K562 (cell line): Measurements from ENCODE around the gene ZNF426. TPM values are rescaled to one million over a fixed set of nuclear protein-coding genes. Genes with fewer than 3 reads are reported as not detected.
A peak's percentile ranks its signal among the peaks of the same experiment; 100 is the strongest.
"Not testable (repeated sequence)": the region's sequence is repeated elsewhere in the genome, so short reads cannot be mapped to it uniquely, and the experiment has no call there.

Source experiments
- ATAC-seq: fragments of 200-7000 bp; cut with Tn5 transposase; 3 replicates; pipeline ENCODE4 v1.9.1; 2020; ENCODE audit warnings: moderate library complexity
- BruUV-seq: library from RNA; stranded (reverse); fragments of 400-500 nt; replicated peaks from 2 replicates; lab custom pipeline; 2021; lab: Mats Ljungman, UMichigan
- CTCF ChIA-PET: fragments of 300-600 bp; formaldehyde crosslinking; extraction: SDS; loops from one replicate; lab custom pipeline; 2021; ENCODE audit warnings: low intra/inter-chr PET ratio; lab: Yijun Ruan, JAX
- POLR2A ChIA-PET: fragments of 300-600, 350-650 bp; sonication (Branson Sonifier 250); formaldehyde crosslinking; extraction: SDS; loops from one replicate; lab custom pipeline; 2021; ENCODE audit warnings: antibody characterized with exemption, inconsistent platforms; lab: Yijun Ruan, JAX
- DNase-seq, 4 experiments: peaks; one replicate each; pipeline versions ENCODE4 v3.0.0 to v3.0.0-alpha.2; 2011 to 2018; ENCODE audit warnings: low spot score in 3 of 4, mixed read lengths in 3 of 4; ENCODE audit errors: extremely low read depth in 1 of 4
- FAIRE-seq: peaks from 2 replicates; lab custom pipeline; 2011; peaks lifted over from hg19 to GRCh38; lab: Jason Lieb, UNC
- H2AFZ ChIP-seq: 2 replicates; pipeline ENCODE4 v1.6.0; 2011; ENCODE audit warnings: low read depth, low read length, control low read depth, inconsistent platforms
- H3K27ac ChIP-seq: fragments of 200-600 bp; 3 replicates; pipeline ENCODE4 v1.8.0; 2011; ENCODE audit warnings: low read depth, mild to moderate bottlenecking, control low read depth, inconsistent platforms, low read length, moderate library complexity, mixed read lengths; ENCODE audit errors: extremely low read depth
- H3K27me3 ChIP-seq, 2 experiments: fragments of 300-600 bp in 1 of 2; 2 replicates in 1 of 2; 3 replicates in 1 of 2; pipeline versions ENCODE4 v1.6.0 to v1.8.0; 2011; ENCODE audit warnings: inconsistent platforms in 2 of 2, low read length in 2 of 2, mild to moderate bottlenecking in 1 of 2, mixed read lengths in 1 of 2, moderate library complexity in 1 of 2; ENCODE audit not compliant: control insufficient read depth in 2 of 2, insufficient read depth in 2 of 2
- H3K36me3 ChIP-seq: fragments of 300-600 bp; 3 replicates; pipeline ENCODE4 v1.8.0; 2011; ENCODE audit warnings: mild to moderate bottlenecking, low read length, inconsistent platforms; ENCODE audit not compliant: control insufficient read depth, insufficient read depth
- H3K4me1 ChIP-seq, 2 experiments: fragments of 200-600 bp in 1 of 2; replicated peaks in 1 of 2; 2 replicates in 1 of 2; 3 replicates in 1 of 2; pipeline versions ENCODE4 v1.5.1 to v1.8.0; 2011; ENCODE audit warnings: inconsistent platforms in 2 of 2, low read length in 2 of 2, mild to moderate bottlenecking in 1 of 2, mixed read lengths in 1 of 2, moderate library complexity in 1 of 2; ENCODE audit not compliant: control insufficient read depth in 2 of 2, insufficient read depth in 2 of 2
- H3K4me2 ChIP-seq: 2 replicates; pipeline ENCODE4 v1.6.1; 2011; ENCODE audit warnings: low read length, control low read depth, inconsistent platforms, mixed read lengths; ENCODE audit not compliant: insufficient read depth
- H3K4me3 ChIP-seq: fragments of 200-600 bp; sonication (generic), shearing (Covaris generic); 2 replicates; pipeline ENCODE4 v1.5.1; 2016; ENCODE audit warnings: control low read depth, inconsistent platforms
- H3K79me2 ChIP-seq: fragments of 200-600 bp; 3 replicates; pipeline ENCODE4 v1.8.0; 2011; ENCODE audit warnings: low read length, inconsistent platforms; ENCODE audit not compliant: control insufficient read depth, insufficient read depth
- H3K9ac ChIP-seq, 2 experiments: 2 replicates each; pipeline versions ENCODE4 v1.6.0 to v1.6.1; 2011; ENCODE audit warnings: low read depth in 2 of 2, low read length in 2 of 2, control low read depth in 1 of 2, inconsistent platforms in 1 of 2, mild to moderate bottlenecking in 1 of 2, mixed read lengths in 1 of 2; ENCODE audit not compliant: insufficient read depth in 1 of 2
- H3K9me1 ChIP-seq: one replicate; pipeline ENCODE4 v1.6.0; 2011; ENCODE audit warnings: inconsistent platforms, mild to moderate bottlenecking, low read length, moderate library complexity; ENCODE audit not compliant: control insufficient read depth, insufficient read depth
- H3K9me3 ChIP-seq: replicated peaks from 2 replicates; pipeline ENCODE4 v1.5.1; 2011; ENCODE audit warnings: low read depth, low read length, inconsistent platforms; ENCODE audit not compliant: control insufficient read depth, insufficient read depth
- H4K20me1 ChIP-seq: replicated peaks from 2 replicates; pipeline ENCODE4 v1.6.1; 2011; ENCODE audit warnings: low read length, inconsistent platforms, mixed read lengths; ENCODE audit not compliant: control insufficient read depth, insufficient read depth
- CBX1 ChIP-seq: sonication (generic); IDR thresholded peaks from 2 replicates; pipeline ENCODE4 v1.6.1; 2016; ENCODE audit warnings: antibody characterized with exemption, low read depth, mild to moderate bottlenecking
- CBX3 ChIP-seq, 2 experiments: IDR thresholded peaks; 1 replicate in 1 of 2; 2 replicates in 1 of 2; pipeline ENCODE4 v1.6.1; 2012; ENCODE audit warnings: inconsistent platforms in 2 of 2, low read length in 2 of 2, borderline replicate concordance in 1 of 2, control low read depth in 1 of 2
- CBX5 ChIP-seq: IDR thresholded peaks from 2 replicates; pipeline ENCODE4 v1.6.1; 2014; ENCODE audit warnings: low read depth, borderline replicate concordance
- CREM ChIP-seq: IDR thresholded peaks from 2 replicates; pipeline ENCODE4 v1.6.1; 2014; ENCODE audit warnings: antibody characterized with exemption, low read depth
- TRIM24 ChIP-seq, 2 experiments: fragments of 450-650 bp; IDR thresholded peaks; 2 replicates each; pipeline ENCODE4 v1.6.1; 2016
- TRIM28 ChIP-seq: fragments of 450-650 bp; IDR thresholded peaks from 2 replicates; pipeline ENCODE4 v1.6.1; 2017
- YY1 ChIP-seq, 3 experiments: IDR thresholded peaks; 2 replicates each; pipeline ENCODE4 v1.6.1; 2011; ENCODE audit warnings: low read length in 2 of 3, mild to moderate bottlenecking in 2 of 3, moderate library complexity in 2 of 3, borderline replicate concordance in 1 of 3, control low read depth in 1 of 3, low read depth in 1 of 3; ENCODE audit not compliant: insufficient read depth in 3 of 3, insufficient replicate concordance in 2 of 3, control insufficient read depth in 1 of 3, insufficient read length in 1 of 3; ENCODE audit errors: extremely low read depth in 1 of 3
- ZNF584 ChIP-seq: fragments of 200-800 bp; sonication (Bioruptor generic); IDR thresholded peaks from 2 replicates; pipeline ENCODE4 v1.6.1; 2016; ENCODE audit warnings: low read depth, mild to moderate bottlenecking, missing genetic modification characterization, missing compliant biosample characterization
- WGBS: fragments of 100-300 bp; shearing (Covaris generic); methylation state at CpG from one replicate; pipeline ENCODE4 v1.1.6; 2016; ENCODE audit warnings: low coverage, mixed read lengths; ENCODE audit not compliant: insufficient coverage; ENCODE audit errors: missing lambda C conversion rate; 5-methylcytosine and 5-hydroxymethylcytosine counted together
- in situ Hi-C: fragments of 300-500 bp; cut with MboI; formaldehyde crosslinking; loops from 4 replicates; pipeline ENCODE4 v1.15.0; 2018; ENCODE audit warnings: inconsistent platforms, mixed read lengths
- intact Hi-C: fragments of 100-400 bp; cut with micrococcal nuclease; formaldehyde crosslinking; loops from 2 replicates; pipeline ENCODE4 v1.14.2; 2022
- polyA plus RNA-seq, 8 experiments: library from polyadenylated mRNA; depleted of rRNA in 4 of 8; stranded (reverse) in 5 of 8; unstranded in 3 of 8; fragments of >200 nt; fragmentation: Nextera tagmentation in 2 of 8; fragmentation: Illumina TruSeq in 1 of 8; extraction: Ambion mirVana in 2 of 8; extraction: Trizol in 1 of 8; gene quantifications; 2 replicates each; pipeline versions ENCODE4 v1.2.1 to v1.2.3, GENCODE V29; 2011 to 2014; ENCODE audit warnings: inconsistent platforms in 1 of 8, missing spikeins in 1 of 8
- total RNA-seq, 7 experiments: library from RNA; depleted of rRNA in 6 of 7; stranded (reverse); fragments of >200 nt in 6 of 7; fragmentation: Illumina TruSeq in 2 of 7; extraction: Trizol in 2 of 7; gene quantifications; 2 replicates each; pipeline versions ENCODE4 v1.2.1 to v1.2.3, GENCODE V29; 2011 to 2021; ENCODE audit warnings: low replicate concordance in 1 of 7
- TF ChIP-seq, protein P1 (sequence below): fragments of 450-650 bp; IDR thresholded peaks from 2 replicates; pipeline ENCODE4 v1.6.1; 2018; ENCODE audit warnings: mild to moderate bottlenecking, low read depth; ENCODE audit not compliant: partially characterized antibody

The ZNF426 gene
- total and polyA plus RNA-seq, 9 of the 15 experiments (the other 6 are each of a cell fraction or from before 2014, with no cell fraction given) = 3.2 to 14.3 (median 6.9) TPM

DNA sequence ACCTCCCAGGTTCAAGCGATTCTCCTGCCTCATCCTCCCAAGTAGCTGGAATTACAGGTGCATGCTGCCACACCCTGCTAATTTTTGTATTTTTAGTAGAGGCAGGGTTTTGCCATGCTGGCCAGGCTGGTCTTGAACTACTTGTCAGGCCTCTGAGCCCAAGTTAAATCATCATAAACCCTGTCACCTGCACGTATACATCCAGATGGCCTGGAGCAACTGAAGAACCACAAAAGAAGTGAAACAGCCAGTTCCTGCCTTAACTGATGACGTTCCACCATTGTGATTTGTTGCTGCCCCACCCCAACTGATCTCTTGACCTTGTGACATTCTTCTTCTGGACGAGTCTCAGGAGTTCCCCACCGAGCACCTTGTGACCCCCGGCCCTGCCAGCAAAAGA, 756 bp upstream of the ZNF426 start:
- CTCF ChIA-PET, DNase-seq, H3K9me1 ChIP-seq, FAIRE-seq, BruUV-seq, H3K4me1 ChIP-seq, H4K20me1 ChIP-seq, POLR2A ChIA-PET, H3K27me3 ChIP-seq, in situ Hi-C loops, intact Hi-C loops, H3K4me3 ChIP-seq, ATAC-seq: not testable (repeated sequence)
- peak overlapping the region in 1 of 2 experiments; percentile 92; a peak in 1 of 4 replicates for H3K9ac ChIP-seq
- peaks cover 14% of the 10 kb centered on the region for H3K9me3 ChIP-seq
- peaks cover 15% of the 10 kb centered on the region for H3K79me2 ChIP-seq
- peak overlapping the region; percentile 93; the same call in 2 of the 3 replicates for H3K27ac ChIP-seq
- H3K36me3 ChIP-seq = peaks cover 24% of the 10 kb centered on the region
- peak overlapping the region; percentile 99 for H2AFZ ChIP-seq
- 30% methylated on average over 6 of the region's 6 CpGs for WGBS
- peak overlapping the region; percentile 83 for H3K4me2 ChIP-seq
- TF ChIP-seq CREM = peak; percentile 20; the same call in 1 of the 2 replicates
- TF ChIP-seq, protein P1, sequence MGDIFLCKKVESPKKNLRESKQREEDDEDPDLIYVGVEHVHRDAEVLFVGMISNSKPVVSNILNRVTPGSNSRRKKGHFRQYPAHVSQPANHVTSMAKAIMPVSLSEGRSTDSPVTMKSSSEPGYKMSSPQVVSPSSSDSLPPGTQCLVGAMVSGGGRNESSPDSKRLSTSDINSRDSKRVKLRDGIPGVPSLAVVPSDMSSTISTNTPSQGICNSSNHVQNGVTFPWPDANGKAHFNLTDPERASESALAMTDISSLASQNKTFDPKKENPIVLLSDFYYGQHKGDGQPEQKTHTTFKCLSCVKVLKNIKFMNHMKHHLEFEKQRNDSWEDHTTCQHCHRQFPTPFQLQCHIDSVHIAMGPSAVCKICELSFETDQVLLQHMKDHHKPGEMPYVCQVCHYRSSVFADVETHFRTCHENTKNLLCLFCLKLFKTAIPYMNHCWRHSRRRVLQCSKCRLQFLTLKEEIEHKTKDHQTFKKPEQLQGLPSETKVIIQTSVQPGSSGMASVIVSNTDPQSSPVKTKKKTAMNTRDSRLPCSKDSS = peak; percentile 67
- TF ChIP-seq YY1 (IDR thresholded peaks at IDR 0.05; ENCODE audit: borderline replicate concordance in 1 of 3, control insufficient read depth in 1 of 3, extremely low read depth in 1 of 3, insufficient read depth in 3 of 3, insufficient read length in 1 of 3, insufficient replicate concordance in 2 of 3, low read depth in 1 of 3, low read length in 2 of 3) = peak in 1 of 3 experiments; percentile 30
- TF ChIP-seq CBX3 (IDR thresholded peaks at IDR 0.05; ENCODE audit: borderline replicate concordance in 1 of 2, low read length in 2 of 2) = peak in 1 of 2 experiments; percentile 33; a peak in 1 of 3 replicates
- TF ChIP-seq TRIM24 (IDR thresholded peaks at IDR 0.05) = peak in 1 of 2 experiments; percentile 30; a peak in 2 of 4 replicates
- 0 out of 2 replicates have a peak, but pooled peaks have one; percentile 5 for TF ChIP-seq ZNF584 (CRISPR knock-in tag)
- peak; percentile 23; the same call in 1 of the 2 replicates for TF ChIP-seq CBX1
- peak; percentile 81 for TF ChIP-seq TRIM28
- TF ChIP-seq CBX5 = peak; percentile 80; the same call in 1 of the 2 replicates
